ENCODE data around the gene FAM83F.

FAM83F gene

DNA sequence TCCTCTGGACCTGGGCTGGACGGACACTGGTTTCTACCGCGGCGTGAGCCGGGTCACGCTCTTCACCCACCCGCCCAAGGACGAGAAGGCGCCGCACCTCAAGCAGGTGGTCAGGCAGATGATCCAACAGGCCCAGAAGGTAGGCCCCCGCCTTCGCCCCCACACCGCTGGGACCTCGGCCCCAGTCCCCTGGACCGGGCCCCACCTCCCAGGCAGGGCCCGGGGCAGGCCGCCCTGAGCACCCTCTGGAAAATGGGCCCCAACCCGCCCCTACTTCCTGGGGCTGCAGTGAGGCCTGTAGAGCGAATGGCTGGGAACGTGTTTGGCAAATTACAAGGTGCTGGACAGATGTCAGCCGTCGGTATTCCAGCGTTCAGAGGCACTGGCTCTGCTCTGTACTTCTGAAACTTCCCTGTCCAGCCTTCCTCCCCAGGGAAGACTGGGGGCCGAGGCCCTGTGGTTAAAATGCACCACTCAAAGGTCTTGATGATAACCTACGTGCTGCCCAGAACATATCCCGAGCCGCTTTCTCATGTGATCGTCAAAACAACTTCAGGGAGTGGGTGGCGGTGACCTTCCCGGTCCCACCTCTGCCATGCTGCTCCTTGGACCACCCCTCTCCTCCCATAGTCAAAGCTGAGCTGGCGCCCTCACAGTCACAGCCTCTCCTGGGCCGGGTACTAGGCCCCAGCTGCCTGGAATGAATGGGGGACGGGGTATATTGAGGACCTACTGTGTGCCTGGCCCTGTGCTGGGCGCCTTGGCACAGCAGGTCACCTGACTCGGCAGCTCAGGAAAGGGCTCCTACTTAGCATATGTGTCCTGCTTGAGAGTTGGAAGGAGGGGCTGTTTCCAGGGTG is 869 bp downstream of the FAM83F start:
- DNase-seq = no peak

DNA sequence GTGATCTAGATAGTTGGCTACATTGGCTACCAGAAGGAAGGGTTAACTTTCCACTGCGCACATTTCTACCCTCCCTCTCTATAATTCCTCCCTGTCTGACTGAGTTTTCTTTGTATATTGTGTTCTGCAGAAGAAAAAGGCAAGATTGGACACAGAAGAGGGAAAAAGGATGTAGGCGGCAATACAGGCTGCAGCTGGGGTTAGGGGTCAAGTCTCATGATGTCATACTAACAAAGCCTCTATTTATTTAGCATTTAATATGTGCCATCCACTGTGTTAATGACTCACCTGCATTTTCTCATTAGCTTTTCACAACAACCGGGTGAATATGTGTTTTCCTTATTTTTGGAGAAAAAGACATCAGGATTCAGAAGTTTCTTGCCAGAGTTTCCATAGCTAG is 2.0 kb downstream of the FAM83F start:
- DNase-seq = no peak

DNA sequence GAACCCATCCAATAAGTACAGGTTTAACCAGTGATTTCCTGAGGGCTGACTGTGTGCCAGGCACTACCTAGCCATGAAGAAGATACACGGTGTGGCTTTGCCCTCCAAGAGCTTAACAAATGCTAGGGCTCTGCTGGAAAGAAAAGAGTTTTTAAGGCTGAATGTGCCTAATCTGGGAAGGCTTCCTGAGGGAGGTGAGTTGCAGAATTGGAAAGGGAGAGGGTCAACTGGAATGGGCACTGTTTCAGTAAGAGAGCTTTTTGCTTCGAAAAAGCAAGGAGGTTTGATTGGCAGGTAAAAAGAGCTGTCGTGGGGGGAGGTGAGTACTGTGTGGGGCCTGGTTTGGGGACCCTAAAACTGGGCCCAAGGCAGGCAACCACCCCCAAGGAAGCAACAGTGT is 2.7 kb downstream of the FAM83F start:
- no peak for DNase-seq

DNA sequence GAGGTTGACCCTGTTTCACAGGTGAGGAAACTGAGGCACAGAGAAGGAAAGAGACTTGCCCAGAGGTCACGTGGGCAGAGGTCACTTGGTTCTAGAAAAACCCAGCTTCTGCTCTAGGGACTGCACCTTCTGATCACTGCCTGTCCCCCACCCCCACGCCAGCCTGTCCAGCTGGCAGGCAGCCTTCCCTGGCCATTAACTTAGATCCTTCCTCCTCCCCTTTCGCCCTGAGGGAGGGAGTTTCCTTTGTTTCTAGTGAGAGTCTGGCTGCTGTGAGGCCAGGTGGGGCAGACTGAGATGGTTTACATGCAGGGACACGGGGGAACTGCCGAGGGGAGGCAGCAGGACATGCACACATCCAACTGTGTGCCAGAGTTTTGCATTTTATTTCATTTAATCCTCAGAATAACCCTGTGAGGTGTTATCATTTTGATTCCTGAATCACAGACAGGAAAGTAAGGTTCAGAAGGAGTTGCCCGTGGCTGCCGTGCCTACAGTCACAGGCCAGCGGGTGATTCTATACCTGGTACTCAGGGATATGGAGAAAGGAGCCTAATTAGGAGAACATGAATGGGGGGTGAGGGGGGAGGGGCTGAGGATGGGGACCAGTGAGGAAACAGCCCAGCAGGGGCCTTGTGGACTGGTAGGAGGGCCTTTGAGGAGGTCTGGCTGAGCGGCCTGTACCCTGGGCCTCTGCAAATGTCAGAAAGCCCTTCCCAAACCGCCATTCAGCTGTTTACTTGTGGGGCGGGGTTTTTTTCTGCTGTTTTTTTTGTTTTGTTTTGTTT is 3.4 kb downstream of the FAM83F start:
- peak in 1 of 2 experiments; percentile 44 for DNase-seq

DNA sequence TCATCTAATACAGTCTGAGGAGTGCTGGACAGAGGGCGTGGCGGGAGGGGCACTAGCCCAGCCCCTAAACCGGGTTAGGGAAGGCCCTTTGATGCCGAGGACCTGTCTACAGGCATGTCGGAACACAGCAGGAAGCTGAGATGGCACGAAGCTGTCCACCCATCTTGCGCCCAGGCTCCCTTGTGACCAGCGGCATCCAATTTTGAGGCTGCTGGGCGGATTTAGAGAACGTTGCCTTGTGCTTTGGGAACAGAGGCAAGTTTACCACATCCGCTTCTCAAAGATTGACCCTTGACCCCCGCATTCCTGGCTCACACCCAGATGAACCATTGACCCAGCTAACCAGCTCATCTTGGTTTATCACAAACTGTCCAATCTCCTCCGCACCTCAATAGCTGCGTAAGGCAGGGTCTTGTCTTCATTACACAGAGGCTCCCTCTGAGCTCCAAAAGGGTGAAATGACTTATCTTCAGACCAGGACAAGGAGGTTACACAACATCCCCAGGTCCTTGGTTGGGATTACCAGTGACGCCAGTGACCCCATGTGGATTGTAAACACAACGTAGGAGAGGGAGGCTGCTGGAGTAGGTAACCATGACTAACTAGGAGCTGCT is 4.5 kb downstream of the FAM83F start:
- no peak for DNase-seq

DNA sequence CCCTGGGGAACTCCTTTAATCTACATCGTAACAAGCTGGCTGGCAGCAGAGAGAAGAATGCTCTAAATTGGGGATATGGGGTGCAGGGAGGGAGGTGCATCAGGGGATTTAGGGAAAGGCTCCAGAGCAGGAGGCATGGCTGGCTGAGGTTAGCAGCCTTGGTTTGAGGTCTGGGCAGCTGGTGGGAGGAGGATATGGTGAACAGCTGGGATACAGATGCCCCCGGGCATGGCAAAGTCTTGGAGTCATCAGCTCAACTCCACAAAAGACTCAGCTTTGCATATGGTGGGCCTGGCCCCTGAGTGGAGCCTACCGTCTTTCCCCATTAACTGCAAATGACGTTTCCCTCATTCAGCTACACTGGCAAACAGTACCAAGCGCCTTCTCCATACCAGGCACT is 5.4 kb downstream of the FAM83F start:
- no peak for DNase-seq

DNA sequence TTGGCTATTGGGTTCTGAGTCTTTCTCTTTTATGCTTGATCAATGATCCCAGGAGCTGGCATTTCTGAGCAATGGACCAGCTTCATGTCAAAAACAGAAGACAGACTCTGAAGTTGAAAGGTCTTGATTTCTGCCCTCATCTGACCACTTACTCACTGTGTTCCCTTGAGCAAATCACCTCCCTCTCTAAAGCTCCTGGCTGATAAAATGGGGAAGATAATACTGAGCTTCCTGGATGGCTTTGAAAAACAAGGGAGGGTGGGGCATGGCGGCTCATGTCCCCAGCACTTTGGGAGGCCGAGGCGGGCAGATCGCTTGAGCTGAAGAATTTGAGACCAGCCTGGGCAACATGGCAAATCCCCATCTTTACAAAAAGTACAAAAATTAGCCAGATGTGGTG is 6.4 kb downstream of the FAM83F start:
- DNase-seq = no peak

DNA sequence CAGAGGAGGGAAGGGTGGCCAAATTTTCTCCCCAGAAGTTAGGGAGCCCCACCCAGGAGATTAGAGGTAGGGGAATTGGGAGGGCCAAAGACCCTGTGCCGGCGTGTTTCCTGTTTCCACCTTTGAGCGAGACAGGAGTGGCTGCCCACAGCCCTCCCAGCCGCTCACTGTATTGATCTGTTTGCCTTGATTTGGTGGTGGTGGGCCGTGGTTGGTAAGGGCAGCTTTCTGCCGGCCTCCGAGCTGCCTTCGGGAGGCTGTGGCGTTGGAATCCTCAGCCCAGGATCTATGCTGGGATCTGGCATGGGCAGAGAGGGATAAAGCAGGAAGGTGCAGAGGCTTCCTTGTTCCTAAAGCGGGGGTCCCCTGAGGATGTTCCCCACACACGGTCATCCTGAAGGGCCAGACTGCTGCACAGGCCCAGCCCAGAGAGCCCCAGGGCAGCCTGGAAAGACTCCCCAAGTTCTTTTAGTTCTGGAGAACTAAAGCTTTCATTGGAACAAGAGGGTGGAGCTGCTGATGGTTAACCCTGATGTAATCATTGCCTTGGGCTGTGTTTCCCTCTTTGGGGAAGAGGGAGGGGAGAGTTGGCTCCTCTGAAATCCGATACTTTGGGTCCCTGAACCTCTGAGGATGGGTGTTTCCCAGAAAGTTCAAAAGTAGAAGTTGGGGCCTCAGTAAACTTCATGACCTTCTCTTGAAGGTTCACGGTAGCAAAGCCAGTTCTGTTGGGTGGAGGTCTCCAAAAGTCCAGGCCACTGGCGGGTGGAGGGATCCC is 7.2 kb downstream of the FAM83F start:
- no peak for DNase-seq

DNA sequence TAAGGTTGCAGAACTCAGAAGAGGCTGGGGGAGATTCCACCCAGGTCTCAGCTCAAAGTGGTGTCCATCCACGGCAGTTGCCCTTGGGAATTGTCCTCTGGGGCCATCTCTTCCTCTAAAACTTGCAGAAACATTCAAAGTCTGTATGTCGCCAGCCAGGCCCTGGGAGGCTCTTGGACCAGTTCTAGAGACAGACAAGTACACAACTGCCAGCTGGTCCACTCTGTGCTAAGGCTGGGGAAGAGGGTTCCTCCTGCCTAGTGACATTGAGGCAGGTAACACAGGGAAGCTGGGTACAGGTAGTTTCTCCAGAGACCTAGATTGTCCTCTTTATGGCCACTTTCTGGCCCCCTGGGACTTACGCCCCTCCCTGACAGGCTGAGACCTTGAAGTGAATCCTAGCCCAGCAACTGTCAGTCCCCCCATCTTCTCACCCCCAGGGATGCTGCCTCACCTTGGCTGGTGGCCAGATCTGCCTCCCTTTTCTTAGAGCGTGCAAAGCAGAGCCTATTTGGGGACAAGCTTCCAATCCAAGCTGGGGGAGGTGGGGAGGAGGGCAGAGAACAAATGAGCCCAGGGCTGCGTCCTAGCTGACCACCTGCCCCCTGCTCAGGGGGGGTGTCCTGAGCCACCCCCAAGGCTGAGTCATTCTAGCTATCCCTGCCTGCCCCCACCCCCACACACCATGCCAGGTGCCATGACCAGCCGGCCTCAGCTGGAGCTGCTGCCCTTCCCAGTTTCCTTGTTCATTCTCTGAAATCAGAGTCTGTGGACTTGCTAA is 8.4 kb downstream of the FAM83F start:
- DNase-seq = peak in 1 of 2 experiments; percentile 73

DNA sequence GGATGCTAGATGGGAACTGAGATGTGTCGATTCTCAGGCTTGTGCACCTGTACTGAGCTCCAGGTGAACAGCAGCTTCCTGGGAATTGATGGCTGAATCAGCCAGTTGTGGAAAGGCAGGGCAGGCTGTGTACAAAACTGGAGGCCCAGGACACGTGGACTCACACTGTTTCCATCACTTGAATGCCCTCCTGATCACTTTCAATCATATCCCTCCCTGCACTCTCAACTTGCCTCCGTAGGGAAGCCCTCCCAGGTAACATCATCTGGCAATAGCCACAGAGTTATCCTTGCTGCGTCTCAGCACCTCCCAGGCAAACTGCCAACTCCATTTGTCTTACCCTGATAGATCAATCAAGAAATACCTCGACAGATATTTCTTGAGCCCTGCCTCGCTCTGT is 10.1 kb downstream of the FAM83F start:
- DNase-seq = peak in 1 of 2 experiments; percentile 58

DNA sequence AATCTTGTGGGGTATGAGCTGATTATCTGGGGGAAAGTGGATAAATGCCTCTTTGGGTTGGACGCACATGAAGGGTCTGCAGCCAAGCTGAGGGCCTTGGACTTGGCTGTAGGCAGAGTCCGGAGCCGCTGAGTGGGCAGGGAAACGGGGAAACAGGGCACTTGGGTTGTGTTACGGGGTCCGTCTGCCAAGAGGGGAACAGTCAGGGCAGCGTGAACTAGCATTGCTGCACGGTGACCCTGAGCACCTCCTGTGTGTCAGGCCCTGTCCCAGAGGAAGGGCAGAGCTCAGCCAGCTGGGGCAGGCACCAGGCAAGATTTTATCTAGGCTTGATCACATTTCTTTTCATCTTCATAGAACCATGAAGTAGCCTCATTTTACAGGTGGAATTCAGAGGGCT is 11.9 kb downstream of the FAM83F start:
- DNase-seq = no peak

DNA sequence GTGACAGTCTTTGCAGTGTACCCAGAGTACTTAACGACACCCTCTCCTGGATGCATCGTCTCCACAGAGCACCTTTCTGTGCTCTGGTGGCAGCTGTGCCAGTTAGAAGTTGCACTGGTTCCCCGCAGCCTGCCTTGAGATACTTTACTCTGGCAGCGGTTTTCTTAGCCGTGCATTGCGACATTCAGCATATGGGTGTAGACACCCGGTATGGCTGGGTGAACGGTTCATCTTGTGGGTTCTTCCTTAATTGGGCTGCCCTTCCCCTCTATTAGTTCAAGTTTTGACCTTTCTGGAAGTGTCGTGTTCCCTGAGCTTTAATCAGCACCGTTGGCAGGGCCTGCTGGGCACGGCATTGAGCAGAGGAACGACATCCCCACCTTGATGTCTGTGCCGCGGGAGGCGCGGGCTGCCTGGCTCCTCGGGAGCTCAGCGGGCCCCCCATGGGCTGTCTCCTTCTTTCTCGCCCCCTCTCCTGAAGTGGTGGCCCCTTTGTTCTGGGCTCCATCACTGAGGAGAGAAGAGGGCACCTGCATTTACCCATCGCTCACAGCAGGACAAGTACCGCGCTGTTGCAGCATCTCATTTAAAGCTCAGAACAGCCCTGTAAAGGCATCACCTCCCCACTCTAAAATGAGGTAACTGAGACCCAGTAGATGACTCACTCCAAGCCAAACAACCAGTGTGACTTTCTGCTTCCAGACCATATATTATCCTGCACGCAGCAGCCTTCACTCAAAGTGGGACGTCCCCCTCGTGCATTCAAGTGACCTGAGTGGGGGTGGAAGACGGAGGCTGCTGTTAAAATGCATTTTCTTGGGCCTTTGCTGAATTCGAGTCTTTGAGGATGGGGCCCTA is 13.3 kb downstream of the FAM83F start:
- DNase-seq = no peak

DNA sequence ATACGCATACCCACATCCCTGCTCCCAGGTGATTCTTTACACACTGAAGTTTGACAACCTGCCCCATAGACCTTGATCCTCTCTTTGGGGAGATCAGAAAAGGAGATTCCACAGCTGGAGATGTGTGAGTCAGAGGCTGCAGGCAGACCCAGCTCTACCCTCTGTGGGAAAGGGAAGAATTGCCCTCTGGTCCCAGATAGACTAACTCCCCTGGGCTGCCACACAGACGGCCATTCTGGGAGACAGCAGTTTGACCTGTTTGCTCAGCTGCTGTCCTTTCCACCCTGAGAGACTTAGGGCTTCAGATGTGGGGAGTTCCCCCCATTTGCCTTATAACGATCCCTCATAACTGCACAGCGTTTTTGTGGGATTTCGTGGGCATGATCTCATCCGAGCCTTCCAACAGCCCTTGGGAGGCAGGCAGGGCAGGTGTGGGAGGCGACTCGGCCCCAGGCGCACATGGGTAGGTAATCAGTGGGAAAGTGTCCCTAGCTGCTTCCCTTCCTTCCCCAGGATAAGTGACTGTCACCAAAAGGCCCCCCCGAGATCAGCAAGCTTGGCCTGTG is 14.1 kb downstream of the FAM83F start:
- DNase-seq = no peak

DNA sequence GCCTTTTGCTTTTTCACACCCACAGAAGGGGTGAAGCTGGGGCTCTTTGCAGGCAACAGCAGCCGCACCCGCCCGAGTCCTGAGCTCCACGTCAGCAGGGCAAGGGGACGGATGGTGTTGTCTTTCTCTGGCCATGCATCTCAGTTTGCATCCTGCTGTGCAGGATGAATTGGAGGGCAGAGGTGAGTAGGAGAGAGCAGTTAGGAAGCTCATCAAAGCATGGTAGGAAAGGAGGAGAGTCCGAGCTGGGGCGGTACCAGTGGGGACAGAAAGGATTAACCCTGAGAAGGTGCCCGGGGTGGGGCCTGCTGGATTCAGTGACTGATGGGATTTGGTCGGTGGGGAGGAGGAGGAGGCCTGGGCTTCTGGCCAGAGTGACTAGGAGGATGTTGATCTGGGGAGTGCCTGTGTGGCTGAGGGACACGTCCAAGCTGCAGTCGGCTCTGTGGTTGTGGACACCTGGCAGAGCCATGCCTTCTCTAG is 14.6 kb downstream of the FAM83F start:
- DNase-seq = no peak

DNA sequence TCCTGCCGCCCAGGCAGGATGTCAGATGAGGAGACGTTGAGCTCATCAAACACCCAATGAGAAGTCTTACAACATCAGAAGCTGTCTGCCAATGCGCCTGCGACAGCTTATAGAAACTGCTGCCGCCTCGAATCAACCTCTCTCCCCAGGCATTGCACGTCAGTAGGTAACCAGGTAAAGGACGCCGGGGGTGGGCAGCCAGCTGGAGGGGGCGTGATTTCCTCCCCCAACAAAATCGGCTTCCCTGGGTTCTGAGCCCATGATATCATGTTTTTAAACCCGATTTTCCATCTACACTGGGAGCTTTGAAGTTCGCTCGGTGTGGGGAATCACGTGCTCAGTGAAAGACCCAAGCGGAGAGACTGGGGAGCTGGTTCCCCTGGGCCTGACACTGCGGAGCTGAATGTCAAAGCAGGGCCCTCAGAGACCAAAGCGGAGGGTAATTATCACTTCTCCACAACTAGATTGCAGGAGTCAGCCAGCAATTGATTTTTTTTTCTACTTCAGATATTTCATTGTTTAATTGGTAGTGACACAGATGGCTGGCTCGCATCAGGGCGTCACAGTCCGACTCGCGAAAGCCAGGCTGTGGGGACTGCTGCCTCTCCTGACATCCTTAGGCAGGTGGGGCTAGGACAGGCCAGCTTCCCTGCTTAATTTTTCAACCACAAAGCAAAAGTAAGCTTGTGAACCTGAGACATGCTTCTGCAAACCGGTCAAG is 15.4 kb downstream of the FAM83F start:
- no peak for DNase-seq

DNA sequence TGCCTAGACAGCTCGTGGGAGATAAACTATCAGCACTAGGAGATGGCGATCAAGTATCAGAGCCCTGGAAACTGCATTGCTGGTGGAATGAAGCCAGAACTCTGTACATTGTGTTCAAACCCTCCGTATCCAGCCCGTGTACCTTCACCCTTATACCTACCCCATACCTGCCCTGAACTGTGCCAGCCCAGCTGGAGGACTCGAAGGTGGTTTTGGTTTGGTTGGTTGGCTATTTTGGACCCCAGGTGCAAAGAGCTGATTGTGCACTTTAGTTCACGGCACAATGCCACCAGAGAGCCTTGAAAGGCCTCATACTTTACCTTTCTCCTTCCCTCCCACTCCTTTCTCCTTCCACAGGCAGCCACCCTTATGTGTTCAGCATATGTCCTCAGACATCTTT is 16.0 kb downstream of the FAM83F start:
- no peak for DNase-seq

DNA sequence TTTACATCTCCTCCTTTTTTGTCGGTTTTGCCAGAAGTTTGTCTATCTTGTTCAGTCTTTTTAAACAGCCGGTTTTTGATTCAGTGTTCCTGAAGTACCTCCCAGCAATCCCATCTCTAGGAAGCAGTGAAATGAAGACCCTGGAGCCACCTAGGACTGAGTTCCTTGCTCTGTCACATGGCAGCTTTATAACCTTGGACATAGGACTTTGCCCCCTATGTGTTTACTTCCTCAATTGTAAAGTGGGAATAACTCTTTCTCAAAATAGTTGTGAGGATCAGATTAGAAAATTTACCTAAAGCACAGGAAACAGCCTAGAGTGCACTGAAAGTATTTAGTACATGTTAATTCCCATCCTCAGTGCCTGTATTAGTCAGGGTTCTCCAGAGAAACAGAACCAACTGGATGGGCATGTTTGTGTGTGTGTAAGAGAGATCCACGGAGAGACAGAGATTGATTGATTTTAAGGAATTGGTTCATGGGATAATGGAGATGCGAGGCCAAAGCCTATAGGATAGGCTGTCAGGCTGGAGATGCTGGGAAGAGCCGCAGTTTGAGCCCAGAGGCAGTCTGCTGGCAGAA is 20.0 kb downstream of the FAM83F start:
- DNase-seq = no peak

DNA sequence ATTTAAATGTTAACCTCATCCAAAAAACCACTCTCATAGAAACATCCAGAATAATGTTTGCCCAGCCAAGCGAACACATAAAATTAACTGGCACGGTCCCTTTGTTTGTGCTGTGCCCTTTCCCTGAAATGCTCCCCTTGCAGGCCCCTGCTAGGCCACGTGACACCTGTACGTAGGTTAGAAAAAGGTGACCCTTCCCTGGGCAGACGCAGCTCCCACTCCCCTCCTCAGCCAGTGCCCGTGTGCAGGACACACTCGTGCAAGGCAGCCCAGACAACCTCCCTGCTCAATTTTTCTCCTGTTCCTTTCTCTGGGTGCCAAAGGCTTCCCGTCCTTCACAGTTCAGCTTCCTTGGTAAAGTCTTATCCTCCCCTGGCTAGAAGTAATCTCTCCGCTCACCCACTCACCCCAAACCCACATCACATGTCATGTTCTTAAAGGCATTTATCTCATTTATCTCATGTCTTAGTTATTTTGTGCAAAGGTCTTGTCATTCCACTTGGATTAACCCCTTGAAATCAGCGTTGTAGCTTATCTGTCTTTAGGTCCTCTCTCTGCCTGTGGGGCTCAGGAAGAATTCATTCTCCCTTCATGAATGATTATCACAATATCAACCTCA is 20.7 kb downstream of the FAM83F start:
- DNase-seq = no peak

DNA sequence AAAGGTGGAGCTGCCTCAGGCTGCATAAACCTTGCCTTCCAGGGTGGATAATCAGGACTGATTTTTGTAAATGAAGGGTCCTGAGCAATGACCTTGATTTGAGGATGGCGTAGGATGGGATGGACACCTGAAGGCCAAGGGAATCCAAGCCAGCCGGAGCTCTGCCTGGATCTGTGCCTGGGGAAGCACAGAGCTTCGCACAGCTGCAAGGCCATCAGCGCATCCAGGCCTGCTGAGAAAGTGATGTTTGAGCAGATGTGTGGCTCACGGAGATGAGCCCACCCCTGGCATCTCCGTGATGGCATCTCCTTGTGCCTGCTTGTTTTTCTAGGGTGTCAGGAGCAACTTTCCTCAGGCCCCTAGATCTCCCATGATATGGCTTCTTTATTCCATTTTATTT is 23.3 kb downstream of the FAM83F start:
- no peak for DNase-seq

All from NCI-H446 (cell line).